ENCODE measurements around the gene ELMO1.

Gene ELMO1

GRCh38 chr7:36939816-36940215 is 508.8 kb downstream of the ELMO1 start:
- ATAC-seq (ENCODE audit: low read depth) (no peak), DNase-seq (ENCODE audit: low spot score) (no peak)
- no peaks in the 10 kb centered on the region for H3K36me3 ChIP-seq (ENCODE audit: low read depth)
- no peaks in the 10 kb centered on the region for H3K4me1 ChIP-seq (ENCODE audit: insufficient read depth, poor library complexity, severe bottlenecking)
- peaks cover 3% of the 10 kb centered on the region for H3K9me3 ChIP-seq (ENCODE audit: severe bottlenecking)
- TF ChIP-seq, protein P1, sequence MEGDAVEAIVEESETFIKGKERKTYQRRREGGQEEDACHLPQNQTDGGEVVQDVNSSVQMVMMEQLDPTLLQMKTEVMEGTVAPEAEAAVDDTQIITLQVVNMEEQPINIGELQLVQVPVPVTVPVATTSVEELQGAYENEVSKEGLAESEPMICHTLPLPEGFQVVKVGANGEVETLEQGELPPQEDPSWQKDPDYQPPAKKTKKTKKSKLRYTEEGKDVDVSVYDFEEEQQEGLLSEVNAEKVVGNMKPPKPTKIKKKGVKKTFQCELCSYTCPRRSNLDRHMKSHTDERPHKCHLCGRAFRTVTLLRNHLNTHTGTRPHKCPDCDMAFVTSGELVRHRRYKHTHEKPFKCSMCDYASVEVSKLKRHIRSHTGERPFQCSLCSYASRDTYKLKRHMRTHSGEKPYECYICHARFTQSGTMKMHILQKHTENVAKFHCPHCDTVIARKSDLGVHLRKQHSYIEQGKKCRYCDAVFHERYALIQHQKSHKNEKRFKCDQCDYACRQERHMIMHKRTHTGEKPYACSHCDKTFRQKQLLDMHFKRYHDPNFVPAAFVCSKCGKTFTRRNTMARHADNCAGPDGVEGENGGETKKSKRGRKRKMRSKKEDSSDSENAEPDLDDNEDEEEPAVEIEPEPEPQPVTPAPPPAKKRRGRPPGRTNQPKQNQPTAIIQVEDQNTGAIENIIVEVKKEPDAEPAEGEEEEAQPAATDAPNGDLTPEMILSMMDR (IDR thresholded peaks at IDR 0.05; ENCODE audit: poor library complexity, severe bottlenecking) = no peak
- H3K4me3 ChIP-seq (ENCODE audit: severe bottlenecking) = no peak overlapping the region
- H3K27me3 ChIP-seq (ENCODE audit: insufficient read depth, poor library complexity, severe bottlenecking) = no peaks in the 10 kb centered on the region
- H3K27ac ChIP-seq (ENCODE audit: poor library complexity, severe bottlenecking) = no peak overlapping the region

GRCh38 chr7:36937754-36938563 is 510.7 kb downstream of the ELMO1 start:
- Histone ChIP-seq H3K4me3 (ENCODE audit: severe bottlenecking) (no peak overlapping the region), H3K27ac (ENCODE audit: poor library complexity, severe bottlenecking) (no peak overlapping the region), H3K4me1 (ENCODE audit: insufficient read depth, poor library complexity, severe bottlenecking) (no peaks in the 10 kb centered on the region), H3K36me3 (ENCODE audit: low read depth) (no peaks in the 10 kb centered on the region), H3K9me3 (ENCODE audit: severe bottlenecking) (peaks cover 3% of the 10 kb centered on the region), H3K27me3 (ENCODE audit: insufficient read depth, poor library complexity, severe bottlenecking) (no peaks in the 10 kb centered on the region)
- TF ChIP-seq, protein P1 (IDR thresholded peaks at IDR 0.05; ENCODE audit: poor library complexity, severe bottlenecking) = no peak
- ATAC-seq (ENCODE audit: low read depth) = no peak
- DNase-seq (ENCODE audit: low spot score) = no peak

GRCh38 chr7:36931892-36932291 is 516.8 kb downstream of the ELMO1 start:
- Histone ChIP-seq H3K36me3 (ENCODE audit: low read depth) (no peaks in the 10 kb centered on the region), H3K9me3 (ENCODE audit: severe bottlenecking) (no peaks in the 10 kb centered on the region), H3K27ac (ENCODE audit: poor library complexity, severe bottlenecking) (no peak overlapping the region), H3K4me3 (ENCODE audit: severe bottlenecking) (no peak overlapping the region), H3K4me1 (ENCODE audit: insufficient read depth, poor library complexity, severe bottlenecking) (no peaks in the 10 kb centered on the region), H3K27me3 (ENCODE audit: insufficient read depth, poor library complexity, severe bottlenecking) (no peaks in the 10 kb centered on the region)
- DNase-seq (ENCODE audit: low spot score) = no peak
- no peak for ATAC-seq (ENCODE audit: low read depth)
- TF ChIP-seq, protein P1 (IDR thresholded peaks at IDR 0.05; ENCODE audit: poor library complexity, severe bottlenecking) = no peak

GRCh38 chr7:36929791-36930190 is 518.9 kb downstream of the ELMO1 start:
- Histone ChIP-seq H3K27ac (ENCODE audit: poor library complexity, severe bottlenecking) (no peak overlapping the region), H3K27me3 (ENCODE audit: insufficient read depth, poor library complexity, severe bottlenecking) (no peaks in the 10 kb centered on the region), H3K36me3 (ENCODE audit: low read depth) (no peaks in the 10 kb centered on the region), H3K9me3 (ENCODE audit: severe bottlenecking) (no peaks in the 10 kb centered on the region), H3K4me1 (ENCODE audit: insufficient read depth, poor library complexity, severe bottlenecking) (no peaks in the 10 kb centered on the region), H3K4me3 (ENCODE audit: severe bottlenecking) (no peak overlapping the region)
- ATAC-seq (ENCODE audit: low read depth) (no peak), DNase-seq (ENCODE audit: low spot score) (no peak)
- TF ChIP-seq, protein P1 (IDR thresholded peaks at IDR 0.05; ENCODE audit: poor library complexity, severe bottlenecking) = no peak

DNA sequence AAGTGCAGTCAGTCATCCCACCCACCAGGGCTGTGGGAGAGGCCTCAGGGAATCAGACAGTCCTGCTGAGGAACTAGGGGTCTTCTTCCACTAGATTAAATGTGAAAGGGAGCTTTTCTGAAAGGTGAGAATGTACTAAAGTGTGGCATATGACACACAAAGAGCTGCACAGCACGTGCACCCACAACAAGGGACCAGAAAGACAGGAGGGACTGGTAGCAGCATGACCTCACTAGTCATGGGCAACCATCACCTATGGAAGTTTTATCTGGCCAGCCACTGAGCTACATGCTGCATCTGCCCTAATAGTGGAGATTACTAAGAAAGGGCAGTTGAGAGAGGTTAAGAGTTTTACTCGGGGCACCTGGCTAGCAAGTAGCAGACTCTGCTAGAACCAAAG is 519.9 kb downstream of the ELMO1 start:
- Histone ChIP-seq H3K4me1 (ENCODE audit: insufficient read depth, poor library complexity, severe bottlenecking) (no peaks in the 10 kb centered on the region), H3K27me3 (ENCODE audit: insufficient read depth, poor library complexity, severe bottlenecking) (no peaks in the 10 kb centered on the region), H3K9me3 (ENCODE audit: severe bottlenecking) (no peaks in the 10 kb centered on the region), H3K27ac (ENCODE audit: poor library complexity, severe bottlenecking) (no peak overlapping the region), H3K4me3 (ENCODE audit: severe bottlenecking) (no peak overlapping the region), H3K36me3 (ENCODE audit: low read depth) (no peaks in the 10 kb centered on the region)
- DNase-seq (ENCODE audit: low spot score) (no peak), ATAC-seq (ENCODE audit: low read depth) (no peak)
- TF ChIP-seq, protein P1 (IDR thresholded peaks at IDR 0.05; ENCODE audit: poor library complexity, severe bottlenecking) = no peak

Measured in RWPE2 (cell line).